WERI-Rb-1 (cell line): ENCODE results near the gene CCDC54.

Experiments used
- DNase-seq: peaks from one replicate; pipeline ENCODE4 v3.0.0-alpha.2; 2020
- H3K27ac ChIP-seq: fragments of 250-450 bp; sonication (Bioruptor Pico); 2 replicates; pipeline ENCODE4 v1.5.1; 2020; ENCODE audit warnings: mild to moderate bottlenecking, moderate library complexity
- H3K27me3 ChIP-seq: fragments of 250-450 bp; sonication (Bioruptor Pico); 2 replicates; pipeline ENCODE4 v1.5.1; 2021; ENCODE audit warnings: mild to moderate bottlenecking, low read depth, moderate library complexity; ENCODE audit not compliant: insufficient read depth, severe bottlenecking
- H3K36me3 ChIP-seq: fragments of 250-450 bp; sonication (Bioruptor Pico); 2 replicates; pipeline ENCODE4 v1.5.1; 2020; ENCODE audit warnings: mild to moderate bottlenecking, moderate library complexity
- H3K4me3 ChIP-seq: 2 replicates; pipeline ENCODE4 v1.5.1; 2011; ENCODE audit warnings: low read depth, mild to moderate bottlenecking, control low read depth, low read length
- H3K9me3 ChIP-seq: fragments of 250-450 bp; sonication (Bioruptor Pico); 2 replicates; pipeline ENCODE4 v1.5.1; 2021; ENCODE audit warnings: mild to moderate bottlenecking, moderate library complexity; ENCODE audit not compliant: severe bottlenecking
- TF ChIP-seq, protein P1 (sequence below): IDR thresholded peaks from 2 replicates; pipeline ENCODE4 v1.5.1; 2011; ENCODE audit warnings: low read depth, mild to moderate bottlenecking, control low read depth, inconsistent platforms, low read length

The CCDC54 gene

DNA sequence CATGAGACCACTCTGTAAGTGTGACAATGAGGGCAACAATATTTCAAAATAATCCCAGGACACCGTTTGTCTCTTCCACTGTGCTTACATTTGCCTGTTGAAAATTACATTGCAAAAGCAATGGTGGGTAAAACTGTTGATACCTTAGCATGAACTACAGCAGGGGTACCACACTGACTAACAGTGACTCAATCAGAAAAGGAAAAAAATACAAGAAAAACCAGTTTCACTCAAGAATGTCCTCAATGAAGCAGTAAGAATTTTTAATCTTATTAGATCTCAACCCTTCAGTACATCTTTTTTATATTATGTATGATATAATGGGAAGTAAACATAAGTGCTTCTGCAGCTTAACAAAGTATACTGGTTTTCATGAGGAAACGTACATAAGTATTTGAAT is 1.6 kb upstream of the CCDC54 start:
- H3K36me3 ChIP-seq, result no peaks in the 10 kb centered on the region
- TF ChIP-seq, protein P1, sequence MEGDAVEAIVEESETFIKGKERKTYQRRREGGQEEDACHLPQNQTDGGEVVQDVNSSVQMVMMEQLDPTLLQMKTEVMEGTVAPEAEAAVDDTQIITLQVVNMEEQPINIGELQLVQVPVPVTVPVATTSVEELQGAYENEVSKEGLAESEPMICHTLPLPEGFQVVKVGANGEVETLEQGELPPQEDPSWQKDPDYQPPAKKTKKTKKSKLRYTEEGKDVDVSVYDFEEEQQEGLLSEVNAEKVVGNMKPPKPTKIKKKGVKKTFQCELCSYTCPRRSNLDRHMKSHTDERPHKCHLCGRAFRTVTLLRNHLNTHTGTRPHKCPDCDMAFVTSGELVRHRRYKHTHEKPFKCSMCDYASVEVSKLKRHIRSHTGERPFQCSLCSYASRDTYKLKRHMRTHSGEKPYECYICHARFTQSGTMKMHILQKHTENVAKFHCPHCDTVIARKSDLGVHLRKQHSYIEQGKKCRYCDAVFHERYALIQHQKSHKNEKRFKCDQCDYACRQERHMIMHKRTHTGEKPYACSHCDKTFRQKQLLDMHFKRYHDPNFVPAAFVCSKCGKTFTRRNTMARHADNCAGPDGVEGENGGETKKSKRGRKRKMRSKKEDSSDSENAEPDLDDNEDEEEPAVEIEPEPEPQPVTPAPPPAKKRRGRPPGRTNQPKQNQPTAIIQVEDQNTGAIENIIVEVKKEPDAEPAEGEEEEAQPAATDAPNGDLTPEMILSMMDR, result no peak
- H3K27me3 ChIP-seq, result no peaks in the 10 kb centered on the region
- no peak overlapping the region for H3K4me3 ChIP-seq
- H3K27ac ChIP-seq, result no peak overlapping the region
- DNase-seq, result no peak
- no peaks in the 10 kb centered on the region for H3K9me3 ChIP-seq

DNA sequence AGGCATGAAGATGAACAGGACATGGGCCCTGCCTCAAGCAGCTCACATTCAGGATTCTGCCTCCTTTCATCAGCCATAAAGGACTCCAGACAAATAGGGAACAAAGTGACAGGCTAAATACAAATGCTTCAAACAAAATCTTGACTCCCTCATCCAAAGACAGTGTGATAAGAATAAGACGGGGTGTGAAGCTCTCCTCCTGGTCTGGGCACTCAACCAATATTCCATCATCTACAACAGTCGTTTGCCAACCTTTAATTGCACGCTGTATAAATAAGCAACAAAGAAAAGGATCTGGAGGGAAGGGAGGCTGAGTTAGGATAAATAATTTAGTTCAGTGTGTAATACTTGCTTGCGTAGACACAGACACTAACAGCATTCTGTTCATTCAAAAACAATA is 5.4 kb downstream of the CCDC54 start:
- DNase-seq, result no peak
- TF ChIP-seq, protein P1, result no peak
- H3K9me3 ChIP-seq, result no peaks in the 10 kb centered on the region
- no peak overlapping the region for H3K4me3 ChIP-seq
- H3K36me3 ChIP-seq, result no peaks in the 10 kb centered on the region
- no peaks in the 10 kb centered on the region for H3K27me3 ChIP-seq
- H3K27ac ChIP-seq, result no peak overlapping the region

DNA sequence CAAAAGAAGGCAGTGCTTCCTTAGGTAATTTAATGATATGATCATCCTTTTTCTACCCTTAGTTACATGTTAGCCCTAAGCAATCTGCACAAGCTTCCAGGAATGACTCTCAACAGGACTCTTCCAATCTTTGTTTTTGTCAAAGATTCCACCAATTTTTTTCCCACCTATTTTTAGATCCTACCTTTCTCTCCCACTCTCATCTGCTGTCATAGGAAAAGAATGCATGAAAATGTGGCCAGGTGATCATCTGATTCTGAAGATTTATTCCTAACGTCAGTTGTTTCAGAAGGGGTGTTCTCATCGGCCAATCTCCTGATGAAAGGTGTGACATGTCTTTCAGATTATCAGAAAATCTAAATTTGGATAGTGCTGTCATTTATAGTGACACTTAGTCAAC is 7.2 kb downstream of the CCDC54 start:
- H3K4me3 ChIP-seq, result no peak overlapping the region
- no peak for DNase-seq
- TF ChIP-seq, protein P1, result no peak
- no peaks in the 10 kb centered on the region for H3K36me3 ChIP-seq
- no peaks in the 10 kb centered on the region for H3K27me3 ChIP-seq
- H3K27ac ChIP-seq, result no peak overlapping the region
- no peaks in the 10 kb centered on the region for H3K9me3 ChIP-seq

DNA sequence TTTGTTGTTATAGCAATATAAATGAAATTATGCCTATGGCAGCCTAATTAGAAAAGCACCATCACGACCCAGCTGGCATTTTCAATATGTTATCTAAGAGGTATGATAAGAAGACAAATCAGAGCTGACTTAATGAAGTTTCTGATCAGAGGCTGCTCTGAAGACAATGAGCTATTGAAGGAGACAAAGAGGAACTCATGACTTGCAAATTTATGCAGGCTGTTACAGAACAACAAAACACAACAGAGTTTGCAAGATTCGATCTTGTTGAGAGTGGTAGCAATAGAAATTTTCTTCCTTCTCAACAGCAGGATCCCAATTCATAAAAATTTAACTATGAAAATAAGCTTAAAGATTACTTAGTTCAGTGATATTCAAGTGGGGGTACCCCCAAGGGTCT is 7.7 kb downstream of the CCDC54 start:
- Histone ChIP-seq H3K27me3 (no peaks in the 10 kb centered on the region), H3K4me3 (no peak overlapping the region), H3K36me3 (no peaks in the 10 kb centered on the region), H3K27ac (no peak overlapping the region), H3K9me3 (no peaks in the 10 kb centered on the region)
- DNase-seq, result no peak
- TF ChIP-seq, protein P1, result no peak

DNA sequence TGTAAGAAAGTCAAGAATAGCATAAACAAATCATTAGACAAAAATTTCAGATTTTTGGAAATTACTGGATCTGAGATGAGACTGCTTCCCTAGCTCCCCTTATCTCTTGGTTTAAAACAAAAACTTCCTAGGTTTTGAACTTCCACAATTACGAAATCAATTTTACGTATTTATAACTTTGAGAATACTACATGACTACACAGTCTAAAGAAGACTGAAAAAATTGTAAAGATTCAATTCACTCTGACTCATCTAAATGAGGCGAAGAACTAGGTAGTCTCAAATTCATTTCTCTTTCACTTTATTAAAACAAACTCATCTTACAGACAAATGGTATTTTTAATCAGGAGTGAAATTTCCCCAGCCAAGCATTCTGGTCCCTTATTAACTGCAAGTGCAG is 10.3 kb downstream of the CCDC54 start:
- H3K27ac ChIP-seq, result no peak overlapping the region
- no peaks in the 10 kb centered on the region for H3K27me3 ChIP-seq
- no peak for DNase-seq
- no peaks in the 10 kb centered on the region for H3K36me3 ChIP-seq
- TF ChIP-seq, protein P1, result no peak
- H3K4me3 ChIP-seq, result no peak overlapping the region
- no peaks in the 10 kb centered on the region for H3K9me3 ChIP-seq

DNA sequence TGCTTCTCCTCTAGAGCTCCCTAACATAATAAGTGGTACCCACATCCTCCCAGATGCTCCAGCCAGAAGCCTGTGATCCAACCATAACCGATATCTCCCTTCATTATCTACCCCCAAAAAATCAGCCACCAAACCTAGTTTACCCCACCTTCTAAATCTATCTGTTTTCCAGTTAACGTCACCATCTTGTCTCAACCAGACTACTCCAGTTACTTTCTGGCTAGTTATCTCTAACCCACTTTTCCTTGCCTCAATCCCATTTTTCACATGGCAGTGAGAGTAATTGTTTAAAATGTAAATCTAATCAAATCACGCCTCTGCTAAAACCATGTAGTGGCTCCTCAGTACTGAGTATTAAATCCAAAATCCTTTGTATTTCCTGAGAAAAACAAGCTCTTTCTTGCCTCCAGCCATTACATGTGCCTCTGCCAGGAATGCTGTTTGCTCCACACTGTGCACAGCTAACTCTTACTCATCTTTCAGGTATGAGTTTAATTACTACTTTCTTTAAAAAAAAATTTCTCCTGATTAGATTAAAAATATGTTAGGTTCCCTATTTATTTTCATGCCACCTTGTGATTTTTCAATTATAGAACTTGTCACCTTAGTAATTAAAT is 15.4 kb downstream of the CCDC54 start:
- Histone ChIP-seq H3K27ac (no peak overlapping the region), H3K4me3 (no peak overlapping the region), H3K9me3 (no peaks in the 10 kb centered on the region), H3K36me3 (no peaks in the 10 kb centered on the region), H3K27me3 (no peaks in the 10 kb centered on the region)
- TF ChIP-seq, protein P1, result no peak
- DNase-seq, result no peak
